Measurements from ENCODE around the gene DQX1. TPM values are rescaled to one million over a fixed set of nuclear protein-coding genes. Genes with fewer than 3 reads are reported as not detected.
A peak's percentile ranks its signal among the peaks of the same experiment; 100 is the strongest.
"Not testable (repeated sequence)": the region's sequence is repeated elsewhere in the genome, so short reads cannot be mapped to it uniquely, and the experiment has no call there.

The DQX1 gene
- total RNA-seq: under 0.01 TPM

GRCh38 chr2:74525717-74526648, at the start of gene DQX1:
Gene DQX1, minus strand, starts transcription at chr2:74526231. Its CDS starts 502 bp downstream, at chr2:74525729.
- DNase-seq (ENCODE audit: low read depth in 2 of 3, low spot score in 2 of 3): peak in 1 of 3 donors; percentile 62

- no peak for DNase-seq (ENCODE audit: low read depth in 2 of 3, low spot score in 2 of 3)
Observed at GRCh38 chr2:74575320-74575719, 49.3 kb upstream of the DQX1 start.

GRCh38 chr2:74573747-74574562, 47.9 kb upstream of the DQX1 start:
- DNase-seq (ENCODE audit: low read depth in 2 of 3, low spot score in 2 of 3): peak in 2 of 3 donors; percentile 43 to 53

GRCh38 chr2:74572178-74572925, 46.3 kb upstream of the DQX1 start:
- no peak for DNase-seq (ENCODE audit: low read depth in 2 of 3, low spot score in 2 of 3)

GRCh38 chr2:74571058-74571457, 45.0 kb upstream of the DQX1 start:
- DNase-seq (ENCODE audit: low read depth in 2 of 3, low spot score in 2 of 3): no peak

- DNase-seq (ENCODE audit: low read depth in 2 of 3, low spot score in 2 of 3): no peak
Observed at GRCh38 chr2:74569686-74570085, 43.7 kb upstream of the DQX1 start.

GRCh38 chr2:74567881-74568280, 41.9 kb upstream of the DQX1 start:
- no peak for DNase-seq (ENCODE audit: low read depth in 2 of 3, low spot score in 2 of 3)

- no peak for DNase-seq (ENCODE audit: low read depth in 2 of 3, low spot score in 2 of 3)
Observed at GRCh38 chr2:74566754-74567085, 40.7 kb upstream of the DQX1 start.

- no peak for DNase-seq (ENCODE audit: low read depth in 2 of 3, low spot score in 2 of 3)
Observed at GRCh38 chr2:74566076-74566753, 40.2 kb upstream of the DQX1 start.

GRCh38 chr2:74564222-74564621, 38.2 kb upstream of the DQX1 start:
- no peak for DNase-seq (ENCODE audit: low read depth in 2 of 3, low spot score in 2 of 3)

- DNase-seq (ENCODE audit: low read depth in 2 of 3, low spot score in 2 of 3): no peak
Observed at GRCh38 chr2:74562126-74562775, 36.2 kb upstream of the DQX1 start.

- DNase-seq (ENCODE audit: low read depth in 2 of 3, low spot score in 2 of 3): not testable (repeated sequence)
Observed at GRCh38 chr2:74561022-74561421, 35.0 kb upstream of the DQX1 start.

- DNase-seq (ENCODE audit: low read depth in 2 of 3, low spot score in 2 of 3): no peak
Observed at GRCh38 chr2:74560591-74560990, 34.6 kb upstream of the DQX1 start.

- DNase-seq (ENCODE audit: low read depth in 2 of 3, low spot score in 2 of 3): no peak
Observed at GRCh38 chr2:74559912-74560311, 33.9 kb upstream of the DQX1 start.

- DNase-seq (ENCODE audit: low read depth in 2 of 3, low spot score in 2 of 3): no peak
Observed at GRCh38 chr2:74558284-74559230, 32.5 kb upstream of the DQX1 start.

GRCh38 chr2:74556831-74557370, 30.9 kb upstream of the DQX1 start:
- DNase-seq (ENCODE audit: low read depth in 2 of 3, low spot score in 2 of 3): no peak

GRCh38 chr2:74556159-74556558, 30.1 kb upstream of the DQX1 start:
- no peak for DNase-seq (ENCODE audit: low read depth in 2 of 3, low spot score in 2 of 3)

GRCh38 chr2:74555610-74556103, 29.6 kb upstream of the DQX1 start:
- DNase-seq (ENCODE audit: low read depth in 2 of 3, low spot score in 2 of 3): no peak

Measured in hematopoietic multipotent progenitor cell (in vitro differentiated cells).